Transverse colon (tissue), 3 donors: ENCODE data around the gene L3HYPDH.
A peak's percentile ranks its signal among the peaks of the same experiment; 100 is the strongest.

ENCODE experiments used
- CTCF ChIP-seq, 5 experiments: fragments of 200-600 bp in 3 of 5; fragments of 450-650 bp in 2 of 5; sonication (generic) in 3 of 5; IDR thresholded peaks; 1 replicate in 2 of 5; 2 replicates in 3 of 5; pipeline ENCODE4 v1.5.1; 2016 to 2017; ENCODE audit warnings: antibody characterized with exemption in 5 of 5, inconsistent platforms in 3 of 5, mild to moderate bottlenecking in 2 of 5, moderate library complexity in 1 of 5
- EP300 ChIP-seq: sonication (generic); formaldehyde crosslinking; IDR thresholded peaks from one replicate; pipeline ENCODE4 v1.6.1; 2017; ENCODE audit warnings: antibody characterized with exemption, low read depth
- POLR2A ChIP-seq: fragments of 450-650 bp; IDR thresholded peaks from one replicate; pipeline ENCODE4 v1.6.1; 2016; ENCODE audit warnings: antibody characterized with exemption, mild to moderate bottlenecking, moderate library complexity

- TF ChIP-seq POLR2A, result no peak
- no peak for TF ChIP-seq EP300
- TF ChIP-seq CTCF (IDR thresholded peaks at IDR 0.05), result peak; percentile 70 to 91 (median 87)
These were observed 23.0 kb upstream of the L3HYPDH start for GRCh38 chr14:59507063-59507751.
